Aorta (tissue), 5 donors: ENCODE results near the gene CFL1. TPM values are rescaled to one million over a fixed set of nuclear protein-coding genes. Genes with fewer than 3 reads are reported as not detected.

Experiments
- ATAC-seq: fragments of 200-7000 bp; cut with Tn5 transposase; one replicate; pipeline ENCODE4 v1.9.1; 2022; ENCODE audit warnings: moderate library complexity; ENCODE audit not compliant: low FRiP score
- DNase-seq, 2 donors: peaks; one replicate each; pipeline ENCODE4 v3.0.0-alpha.2; 2020
- H3K27ac ChIP-seq, 2 donors: one replicate each; pipeline ENCODE4 v1.5.1; 2013; ENCODE audit warnings: low read length in 2 of 2, mild to moderate bottlenecking in 2 of 2, moderate library complexity in 2 of 2, control low read depth in 1 of 2, inconsistent platforms in 1 of 2, low read depth in 1 of 2
- H3K27me3 ChIP-seq, 2 donors: one replicate each; pipeline ENCODE4 v1.6.1; 2013; ENCODE audit warnings: control low read depth in 1 of 2, low read length in 1 of 2, mild to moderate bottlenecking in 1 of 2, moderate library complexity in 1 of 2; ENCODE audit not compliant: insufficient read depth in 2 of 2, control insufficient read depth in 1 of 2
- H3K36me3 ChIP-seq, 2 donors: one replicate each; pipeline ENCODE4 v1.6.1; 2013; ENCODE audit warnings: control low read depth in 1 of 2, low read length in 1 of 2, mild to moderate bottlenecking in 1 of 2; ENCODE audit not compliant: insufficient read depth in 2 of 2, control insufficient read depth in 1 of 2
- H3K4me1 ChIP-seq, 2 donors: one replicate each; pipeline ENCODE4 v1.6.1; 2013; ENCODE audit warnings: low read length in 2 of 2, control low read depth in 1 of 2, mild to moderate bottlenecking in 1 of 2, moderate library complexity in 1 of 2; ENCODE audit not compliant: insufficient read depth in 2 of 2, control insufficient read depth in 1 of 2
- H3K4me3 ChIP-seq, 2 donors: one replicate each; pipeline ENCODE4 v1.5.1; 2013; ENCODE audit warnings: low read length in 2 of 2, control low read depth in 1 of 2, mild to moderate bottlenecking in 1 of 2
- H3K9me3 ChIP-seq: one replicate; pipeline ENCODE4 v1.6.1; 2013; ENCODE audit warnings: mild to moderate bottlenecking, low read length; ENCODE audit not compliant: control insufficient read depth
- WGBS, 2 donors: extraction: QIAGEN DNeasy Blood & Tissue Kit; methylation state at CpG; one replicate each; pipeline ENCODE4 v1.1.7; 2013; 5-methylcytosine and 5-hydroxymethylcytosine counted together
- intact Hi-C, 2 donors: fragments of 100-400 bp; cut with DNase I; formaldehyde crosslinking; loops; one replicate each; pipeline versions ENCODE4 v1.14.2 to v1.15.0; 2022
- polyA plus RNA-seq, 2 donors: library from polyadenylated mRNA; stranded (reverse); fragments of 200-250 nt; gene quantifications; one replicate each; pipeline ENCODE4 v1.2.3, GENCODE V29; 2013
- total RNA-seq, 2 donors: library from RNA; stranded (reverse); fragmentation: NEBNext Ultra II Directional; extraction: Animal tissue kit (Norgen Biotek cat#: 25700); gene quantifications; one replicate each; pipeline ENCODE4 v1.2.1, GENCODE V29; 2021
- donor health status: healthy with polysubstance abuse.
- donor health status: Bipolar disorder and iron deficiency.
- donor health status: DM: no; HTN: no; CAD: no.
- donor health status: DM: no; HTN: no; CAD: no.
- donor health status: DM: yes; HTN: yes; CAD: no.

The CFL1 gene
- total and polyA plus RNA-seq, 4 donors, result 563 to 812 (median 629) TPM

DNA sequence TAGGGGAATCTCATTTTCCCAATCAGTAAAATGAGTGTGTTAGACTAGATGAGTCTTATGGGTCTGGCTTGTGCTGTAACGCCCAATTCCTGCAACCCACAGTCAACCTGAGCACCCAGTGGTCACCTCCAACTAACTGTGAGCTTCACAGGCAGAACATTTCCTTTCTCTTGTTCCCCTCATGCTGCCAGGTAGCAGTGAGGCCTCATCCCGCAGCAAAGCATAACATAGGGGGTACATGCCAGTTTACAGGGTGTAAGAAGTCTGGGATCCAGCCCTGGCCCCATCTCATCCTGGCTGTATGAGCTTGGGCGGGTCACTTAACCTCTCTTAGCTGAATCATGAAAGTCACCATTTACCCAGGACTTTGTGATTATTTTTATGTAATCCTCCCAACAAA is 10.9 kb upstream of the CFL1 start:
- DNase-seq (peak in 1 of 2 donors; percentile 51), ATAC-seq (no peak)
- Histone ChIP-seq H3K36me3 (peaks cover 0 to 6% of the 10 kb centered on the region in 2 donors), H3K4me1 (no peaks in the 10 kb centered on the region), H3K27ac (no peak overlapping the region), H3K9me3 (no peaks in the 10 kb centered on the region), H3K27me3 (no peaks in the 10 kb centered on the region), H3K4me3 (no peak overlapping the region)
- intact Hi-C loops, result loop anchor here in 1 of 2 donors (5.0 kb wide), 1 partner anchor 98 kb away; no protein-coding TSS in a partner anchor
- 80 to 88% methylated on average over 3 of the region's 3 CpGs for WGBS, 2 donors

DNA sequence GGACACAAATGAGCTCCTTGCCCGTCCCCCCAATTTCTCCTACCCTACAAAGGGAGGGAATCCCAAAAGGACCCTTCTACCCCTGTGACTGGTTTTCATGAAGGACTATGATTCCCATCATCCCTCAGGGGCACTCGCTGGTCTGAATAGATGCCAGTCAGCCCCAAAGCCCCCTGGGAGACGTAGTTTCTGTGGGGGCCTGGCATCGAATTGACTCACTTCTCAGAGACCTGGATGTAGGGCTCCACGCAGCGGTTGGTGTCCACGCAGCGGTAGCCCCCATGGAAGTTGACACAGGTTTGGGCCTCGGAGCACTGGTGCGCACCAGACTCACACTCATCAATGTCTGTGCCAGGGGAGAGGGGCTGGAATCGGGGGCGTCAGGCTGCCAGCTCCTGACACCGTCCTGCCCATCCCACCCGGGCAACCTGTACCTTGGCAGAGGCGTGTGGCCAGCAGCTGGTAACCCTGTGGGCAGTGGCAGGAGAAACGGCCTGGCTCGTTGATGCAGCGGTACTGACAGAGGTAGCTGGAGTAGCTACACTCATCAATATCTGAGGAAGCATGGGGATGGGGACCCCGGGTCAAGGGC is 10.2 kb upstream of the CFL1 start:
- H3K4me3 ChIP-seq, result no peak overlapping the region
- H3K9me3 ChIP-seq, result no peaks in the 10 kb centered on the region
- H3K27ac ChIP-seq, result no peak overlapping the region
- peaks cover 0 to 8% of the 10 kb centered on the region in 2 donors for H3K36me3 ChIP-seq
- H3K4me1 ChIP-seq, result no peaks in the 10 kb centered on the region
- intact Hi-C loops, result loop anchor here in 1 of 2 donors (5.0 kb wide), 1 partner anchor 99 kb away; no protein-coding TSS in a partner anchor
- WGBS, 2 donors, result 75 to 79% methylated on average over 19 of the region's 19 CpGs
- DNase-seq (peak; percentile 52 to 78), ATAC-seq (no peak)
- no peaks in the 10 kb centered on the region for H3K27me3 ChIP-seq

DNA sequence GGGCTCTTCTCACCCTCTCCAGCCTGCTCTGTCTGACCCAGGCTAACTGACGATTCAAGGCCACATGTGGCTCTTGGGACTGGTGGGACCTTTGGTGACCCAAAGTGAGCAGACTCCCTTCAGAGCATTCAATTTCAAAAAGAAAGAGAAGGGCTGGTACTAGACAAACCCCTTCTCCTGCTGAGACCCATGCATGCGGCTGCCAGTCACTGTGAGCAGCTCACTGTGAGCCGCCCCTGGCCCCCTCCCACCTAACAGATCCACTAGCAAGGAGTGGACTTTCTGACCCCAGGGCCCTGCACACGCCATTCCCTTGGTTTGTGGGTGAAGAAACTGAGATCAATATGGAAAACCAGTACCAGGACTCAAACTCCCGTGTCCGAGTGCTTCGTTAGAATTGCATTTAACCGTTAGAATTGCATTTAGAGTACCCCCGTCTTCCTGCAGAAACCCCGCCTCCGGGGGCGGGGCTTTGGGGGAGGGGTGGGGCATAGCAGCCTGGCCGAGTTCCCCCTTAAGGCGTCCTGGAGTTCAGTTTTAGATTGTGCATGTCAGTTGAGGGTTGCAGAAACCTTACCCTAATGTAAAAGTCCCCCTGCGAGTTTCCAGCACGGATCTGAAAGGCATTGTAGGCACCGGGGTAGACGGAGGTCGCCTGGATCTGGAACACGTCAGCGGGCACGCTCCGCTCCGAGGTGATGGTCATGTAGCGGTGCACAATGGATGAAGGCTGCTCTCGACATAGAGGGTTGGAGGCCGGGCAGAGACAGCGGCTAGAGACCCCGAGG is 9.5 kb upstream of the CFL1 start:
- DNase-seq (peak in 1 of 2 donors; percentile 77), ATAC-seq (no peak)
- Histone ChIP-seq H3K9me3 (no peaks in the 10 kb centered on the region), H3K4me3 (no peak overlapping the region), H3K36me3 (peaks cover 0 to 8% of the 10 kb centered on the region in 2 donors), H3K27ac (no peak overlapping the region), H3K27me3 (no peaks in the 10 kb centered on the region), H3K4me1 (no peaks in the 10 kb centered on the region)
- 52 to 55% methylated on average over 29 of the region's 29 CpGs for WGBS, 2 donors
- intact Hi-C loops, result loop anchor here in 1 of 2 donors (5.0 kb wide), 1 partner anchor 100 kb away; no protein-coding TSS in a partner anchor

DNA sequence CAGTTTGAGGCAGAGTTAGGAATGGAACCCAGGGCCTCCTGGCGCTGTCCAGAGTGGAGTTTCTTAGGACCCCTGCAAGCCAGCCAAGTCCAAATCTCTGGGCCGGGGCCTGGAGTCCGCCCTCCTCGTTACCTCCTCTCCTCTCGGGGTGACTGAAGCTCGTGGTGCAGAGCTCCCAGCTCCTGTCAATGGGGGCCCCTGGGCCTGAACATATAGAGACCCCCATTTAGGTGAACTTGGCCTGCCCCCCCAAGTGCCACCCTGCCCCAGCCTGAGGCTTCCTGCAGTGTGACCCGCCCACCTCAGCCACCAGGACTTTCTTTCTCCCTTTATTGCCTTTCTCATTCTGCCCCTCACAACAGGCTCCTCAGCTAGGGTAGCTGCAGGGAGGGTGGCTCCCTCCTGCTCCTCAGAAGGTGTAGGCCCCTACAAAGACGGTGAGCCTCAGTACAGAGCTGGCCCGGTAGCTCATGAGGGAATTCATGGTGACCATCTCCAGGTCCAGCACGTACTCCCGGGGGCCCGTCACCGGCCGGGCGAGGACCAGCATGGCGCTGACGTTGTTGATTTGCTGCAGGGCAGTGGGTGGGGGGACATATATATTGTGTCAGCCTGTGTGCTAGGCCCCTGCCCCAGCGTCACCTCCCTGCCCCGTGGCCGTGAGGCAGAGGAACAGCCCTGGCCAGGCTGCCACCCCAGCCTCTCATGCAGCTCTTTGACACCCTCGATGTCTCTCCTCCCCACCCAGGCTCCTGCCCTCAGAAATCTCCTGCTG is 8.7 kb upstream of the CFL1 start:
- no peaks in the 10 kb centered on the region for H3K4me1 ChIP-seq
- no peaks in the 10 kb centered on the region for H3K9me3 ChIP-seq
- no peak overlapping the region for H3K4me3 ChIP-seq
- ATAC-seq, result no peak
- no peaks in the 10 kb centered on the region for H3K27me3 ChIP-seq
- WGBS, 2 donors, result 66 to 72% methylated on average over 21 of the region's 21 CpGs
- H3K36me3 ChIP-seq, result peaks cover 0 to 8% of the 10 kb centered on the region in 2 donors
- no peak overlapping the region for H3K27ac ChIP-seq
- peak; percentile 46 to 68 for DNase-seq
- intact Hi-C loops, result loop anchor here in 1 of 2 donors (5.0 kb wide), 1 partner anchor 101 kb away; no protein-coding TSS in a partner anchor

DNA sequence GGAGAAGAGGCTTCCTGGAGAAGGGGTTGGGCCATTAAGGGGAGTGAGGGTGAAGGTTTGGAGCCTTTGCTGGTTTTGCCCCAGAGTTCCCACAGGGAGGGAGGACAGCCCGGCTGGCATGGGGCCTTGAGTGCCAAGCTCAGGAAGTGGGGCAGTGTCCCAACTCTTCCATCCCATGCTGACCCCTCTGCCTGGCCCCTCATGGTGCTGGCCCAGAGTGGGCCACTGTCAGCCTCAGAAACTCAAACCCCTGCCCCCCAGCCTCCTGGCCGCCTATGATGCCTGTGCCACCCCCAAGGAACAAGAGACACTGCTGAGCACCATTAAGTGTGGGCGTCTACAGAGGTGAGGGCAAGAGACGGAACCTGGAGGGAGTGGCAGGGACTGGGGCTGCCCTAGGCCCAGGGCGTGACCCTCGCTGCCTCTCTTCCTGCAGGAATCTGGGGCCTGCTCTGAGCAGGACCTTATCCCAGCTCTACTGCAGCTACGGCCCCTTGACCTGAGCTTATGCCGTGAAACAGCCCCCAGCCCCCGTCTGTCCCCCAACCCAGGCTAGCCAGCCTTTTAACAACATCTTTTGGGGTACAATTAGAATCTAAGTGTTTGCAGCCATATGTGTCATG is 7.7 kb upstream of the CFL1 start:
- WGBS, 2 donors, result 55 to 71% methylated on average over 9 of the region's 9 CpGs
- DNase-seq (peak in 1 of 2 donors; percentile 59), ATAC-seq (no peak)
- H3K36me3 ChIP-seq, result peaks cover 0 to 8% of the 10 kb centered on the region in 2 donors
- H3K9me3 ChIP-seq, result no peaks in the 10 kb centered on the region
- H3K4me1 ChIP-seq, result no peaks in the 10 kb centered on the region
- H3K27ac ChIP-seq, result no peak overlapping the region
- intact Hi-C loops, result loop anchor here in 1 of 2 donors (5.0 kb wide), 1 partner anchor 102 kb away; no protein-coding TSS in a partner anchor
- H3K27me3 ChIP-seq, result no peaks in the 10 kb centered on the region
- no peak overlapping the region for H3K4me3 ChIP-seq

DNA sequence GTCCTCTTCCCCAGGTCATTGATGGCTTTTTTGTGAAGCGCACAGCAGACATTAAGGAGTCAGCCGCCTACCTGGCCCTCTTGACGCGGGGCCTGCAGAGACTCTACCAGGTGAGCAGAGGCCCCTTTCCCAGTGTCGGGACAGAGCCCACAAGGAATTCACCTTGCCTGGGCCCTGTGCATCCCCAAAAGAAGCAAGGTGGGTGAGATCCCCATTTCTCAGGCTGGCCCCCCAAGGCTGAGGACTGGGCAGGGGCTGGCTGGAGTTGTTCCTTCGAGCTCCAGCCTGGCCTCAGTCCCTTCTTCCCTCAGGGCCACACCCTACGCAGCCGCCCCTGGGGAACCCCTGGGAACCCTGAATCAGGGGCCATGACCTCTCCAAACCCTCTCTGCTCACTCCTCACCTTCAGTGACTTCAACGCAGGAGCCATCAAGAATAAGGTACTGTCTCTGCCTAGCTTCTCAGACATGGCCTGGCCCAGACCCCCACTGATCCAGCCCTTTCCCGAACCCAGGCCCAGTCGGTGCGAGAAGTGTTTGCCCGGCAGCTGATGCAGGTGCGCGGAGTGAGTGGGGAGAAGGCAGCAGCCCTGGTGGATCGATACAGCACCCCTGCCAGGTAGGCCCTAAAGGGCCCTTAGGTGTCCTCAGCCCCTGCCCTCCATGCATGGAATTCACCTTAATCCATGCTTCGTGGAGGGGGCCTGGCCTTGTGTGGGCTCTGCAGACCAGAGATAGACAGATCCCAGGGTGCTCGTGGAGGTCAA is 6.9 kb upstream of the CFL1 start:
- ATAC-seq, result no peak
- Histone ChIP-seq H3K36me3 (peaks cover 0 to 8% of the 10 kb centered on the region in 2 donors), H3K9me3 (no peaks in the 10 kb centered on the region), H3K27me3 (no peaks in the 10 kb centered on the region), H3K4me1 (no peaks in the 10 kb centered on the region), H3K4me3 (no peak overlapping the region), H3K27ac (no peak overlapping the region)
- 70 to 73% methylated on average over 18 of the region's 18 CpGs for WGBS, 2 donors
- intact Hi-C loops, result loop anchor here in 1 of 2 donors (5.0 kb wide), 1 partner anchor 102 kb away; no protein-coding TSS in a partner anchor
- DNase-seq, result peak in 1 of 2 donors; percentile 46

DNA sequence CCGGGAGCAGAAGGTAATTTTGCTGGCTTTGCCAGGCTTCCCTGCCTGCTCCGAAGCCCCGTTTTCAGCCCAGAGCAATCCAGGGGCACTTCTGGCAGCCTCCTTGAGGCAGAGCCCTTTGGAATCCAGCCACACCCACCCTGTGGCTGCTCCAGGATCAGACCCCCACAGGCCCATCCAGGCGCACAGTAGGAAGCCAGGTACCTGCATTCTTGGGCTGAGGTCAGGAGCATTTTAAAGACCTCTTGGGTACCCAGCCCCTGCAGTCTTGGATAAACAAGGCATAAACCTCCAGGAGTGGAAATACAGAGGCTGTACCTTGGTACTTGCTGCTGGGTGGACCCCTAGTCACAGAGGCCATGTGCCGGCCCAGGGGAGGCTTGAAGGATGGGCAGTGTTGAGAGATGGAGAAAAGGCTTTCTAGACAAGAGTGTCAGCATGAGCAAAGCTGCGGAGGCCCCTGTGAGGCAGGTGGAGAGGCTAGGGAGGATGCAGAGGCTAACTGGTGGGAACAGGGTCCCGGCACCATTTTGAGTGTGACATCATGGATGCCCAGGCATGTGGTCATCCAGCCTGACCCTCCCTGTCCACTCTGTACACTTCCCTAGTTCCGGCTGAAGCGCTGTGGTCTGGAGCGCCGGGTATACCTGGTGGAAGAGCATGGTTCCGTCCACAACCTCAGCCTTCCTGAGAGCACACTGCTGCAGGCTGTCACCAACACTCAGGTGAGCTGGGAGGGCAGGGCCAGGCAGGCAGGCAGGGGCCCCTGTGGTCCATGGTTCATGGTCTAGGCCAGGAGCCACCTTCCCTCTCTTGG is 6.1 kb upstream of the CFL1 start:
- ATAC-seq, result no peak
- no peaks in the 10 kb centered on the region for H3K27me3 ChIP-seq
- H3K36me3 ChIP-seq, result peaks cover 0 to 8% of the 10 kb centered on the region in 2 donors
- H3K27ac ChIP-seq, result no peak overlapping the region
- H3K4me1 ChIP-seq, result no peaks in the 10 kb centered on the region
- peak in 1 of 2 donors; percentile 68 for DNase-seq
- no peaks in the 10 kb centered on the region for H3K9me3 ChIP-seq
- 75 to 80% methylated on average over 12 of the region's 12 CpGs for WGBS, 2 donors
- intact Hi-C loops, result no loop called here
- no peak overlapping the region for H3K4me3 ChIP-seq
